GM12874 (cell line): ENCODE results near the gene KLF6.

Source experiments
- CTCF ChIP-seq: IDR thresholded peaks from 2 replicates; pipeline ENCODE4 v1.5.1; 2011; ENCODE audit warnings: low read depth, mild to moderate bottlenecking, control low read depth, low read length, moderate library complexity; ENCODE audit not compliant: insufficient read depth

Gene KLF6

DNA sequence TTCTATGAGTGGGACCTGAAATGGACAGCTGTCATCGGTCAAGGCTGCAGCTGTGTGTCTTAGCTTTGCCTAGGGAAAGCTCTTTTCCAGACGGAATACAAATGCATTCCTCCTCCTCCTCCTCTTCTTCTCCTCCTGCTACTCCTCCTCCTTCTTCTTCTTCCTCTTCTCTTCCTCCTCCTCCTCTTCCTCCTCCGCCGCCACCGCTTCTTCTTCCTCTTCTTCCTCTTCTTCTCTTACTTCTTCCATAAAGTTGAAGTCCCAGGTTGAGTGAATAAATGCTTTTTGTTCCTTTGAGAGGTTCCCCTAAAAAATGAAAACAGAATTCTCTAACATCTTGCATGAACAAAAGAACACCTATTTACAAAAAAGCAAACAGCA is 28.7 kb downstream of the KLF6 start:
- TF ChIP-seq CTCF = no peak

GRCh38 chr10:3755440-3756359 is 29.3 kb downstream of the KLF6 start:
- no peak for TF ChIP-seq CTCF

DNA sequence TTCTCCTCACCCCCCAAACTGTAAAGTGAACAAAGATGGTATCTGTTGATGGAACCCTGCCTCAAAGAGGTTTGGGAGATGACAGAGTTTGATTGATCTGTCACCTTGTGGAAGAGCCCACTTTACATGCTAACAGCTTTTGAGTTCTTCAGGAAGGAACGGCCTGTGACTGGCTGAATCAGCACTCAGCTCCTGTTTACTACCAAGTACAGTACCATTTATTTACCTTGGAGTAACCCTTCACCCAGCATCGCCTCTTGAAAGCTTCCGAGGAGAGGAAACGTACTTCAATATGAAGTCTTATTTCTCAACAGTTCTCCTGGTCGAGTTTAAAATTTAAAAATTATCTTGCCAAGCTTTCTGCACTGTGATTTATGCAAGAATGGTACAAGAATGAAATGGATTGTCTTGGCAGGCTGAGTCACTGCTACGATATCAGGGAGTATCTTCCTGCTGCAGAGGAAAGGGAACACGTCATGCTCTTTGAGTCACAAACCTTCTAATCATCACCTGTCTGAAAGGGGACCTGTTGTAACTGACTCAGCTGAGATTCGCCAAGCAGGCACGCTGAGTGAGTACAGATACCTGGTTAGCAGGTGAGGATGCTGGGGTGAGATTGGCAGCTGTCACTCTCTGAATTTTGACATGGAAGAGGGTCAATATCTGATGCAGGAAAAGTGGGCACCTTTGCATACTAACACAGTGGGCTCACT is 30.1 kb downstream of the KLF6 start:
- no peak for TF ChIP-seq CTCF

DNA sequence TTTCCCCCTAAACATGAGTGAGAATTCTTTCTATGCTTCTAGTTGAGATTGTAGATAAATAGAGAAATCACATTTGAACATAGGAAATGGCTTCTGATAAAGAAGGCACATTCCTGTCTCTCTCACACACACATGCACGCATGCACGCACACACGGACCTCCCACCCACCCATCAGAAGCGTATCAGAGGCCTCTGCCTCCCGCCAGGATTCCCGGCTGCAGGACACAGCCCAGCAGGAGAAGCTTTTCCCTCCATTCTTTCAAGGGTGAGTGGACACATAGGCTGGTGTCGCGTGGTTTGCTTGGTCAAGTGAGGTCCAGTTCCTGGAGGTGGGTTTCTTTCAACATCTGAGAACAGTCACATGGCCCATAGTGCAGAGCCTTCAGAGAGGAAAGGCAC is 34.2 kb downstream of the KLF6 start:
- TF ChIP-seq CTCF = no peak

DNA sequence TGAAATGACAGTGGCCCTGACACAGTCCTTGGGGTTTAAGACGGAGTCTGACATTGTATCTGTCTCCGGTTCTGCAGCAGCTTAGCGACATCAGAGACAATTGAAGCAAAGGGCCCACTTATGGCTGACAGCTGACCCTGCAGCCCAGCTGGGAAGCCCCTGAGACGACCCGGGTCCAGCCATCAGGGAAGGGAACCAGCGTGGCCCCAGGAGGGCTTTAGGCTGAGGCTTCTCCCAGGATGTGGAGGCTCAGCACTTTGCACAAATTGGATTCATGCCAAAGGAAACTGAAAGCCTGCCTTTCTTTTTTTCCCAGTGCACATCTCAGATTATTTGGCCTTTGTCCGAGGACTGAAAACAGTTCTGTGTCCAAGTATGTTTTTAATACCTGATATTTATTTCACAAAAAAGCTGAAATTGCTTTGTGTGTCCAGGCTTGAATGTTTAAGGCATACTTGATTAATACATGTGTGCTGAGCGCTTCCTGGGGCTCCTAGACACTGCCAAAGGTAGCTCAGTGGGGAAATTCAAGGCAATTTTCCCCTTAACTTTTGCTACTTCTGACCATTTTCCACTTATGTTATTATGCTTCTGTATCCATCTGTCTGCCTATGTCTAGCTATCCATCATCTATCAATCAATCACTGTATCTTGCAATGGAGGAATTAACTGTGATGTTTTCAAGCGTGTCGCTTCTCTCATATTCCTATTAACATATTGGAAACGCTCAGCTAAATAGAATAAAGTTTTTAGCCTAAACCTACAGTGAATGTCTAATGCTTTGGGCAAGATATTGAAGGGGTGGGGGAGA is 34.8 kb downstream of the KLF6 start:
- TF ChIP-seq CTCF = no peak

GRCh38 chr10:3749600-3749999 is 35.4 kb downstream of the KLF6 start:
- TF ChIP-seq CTCF = no peak

DNA sequence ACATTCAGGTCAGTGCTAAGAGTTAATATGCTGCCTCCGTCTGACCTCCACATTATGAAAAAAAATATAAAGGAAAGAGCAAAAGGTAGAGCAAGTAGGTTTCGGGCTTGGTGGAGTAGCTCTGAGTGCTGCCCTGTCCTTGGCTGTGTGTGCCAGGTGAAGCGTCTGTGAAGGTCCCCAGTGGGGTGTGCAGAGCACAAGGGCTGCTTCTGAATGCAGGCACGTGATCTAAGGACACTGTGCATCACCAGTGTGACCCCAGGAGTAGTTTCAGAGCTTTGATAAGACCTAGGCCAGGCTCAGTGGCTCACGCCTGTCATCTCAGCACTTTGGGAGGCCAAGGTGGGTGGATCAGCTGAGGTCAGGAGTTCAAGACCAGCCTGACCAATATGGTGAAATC is 36.0 kb downstream of the KLF6 start:
- TF ChIP-seq CTCF = no peak
